ENCODE data around the gene CDH2.

- TF ChIP-seq, protein P1, sequence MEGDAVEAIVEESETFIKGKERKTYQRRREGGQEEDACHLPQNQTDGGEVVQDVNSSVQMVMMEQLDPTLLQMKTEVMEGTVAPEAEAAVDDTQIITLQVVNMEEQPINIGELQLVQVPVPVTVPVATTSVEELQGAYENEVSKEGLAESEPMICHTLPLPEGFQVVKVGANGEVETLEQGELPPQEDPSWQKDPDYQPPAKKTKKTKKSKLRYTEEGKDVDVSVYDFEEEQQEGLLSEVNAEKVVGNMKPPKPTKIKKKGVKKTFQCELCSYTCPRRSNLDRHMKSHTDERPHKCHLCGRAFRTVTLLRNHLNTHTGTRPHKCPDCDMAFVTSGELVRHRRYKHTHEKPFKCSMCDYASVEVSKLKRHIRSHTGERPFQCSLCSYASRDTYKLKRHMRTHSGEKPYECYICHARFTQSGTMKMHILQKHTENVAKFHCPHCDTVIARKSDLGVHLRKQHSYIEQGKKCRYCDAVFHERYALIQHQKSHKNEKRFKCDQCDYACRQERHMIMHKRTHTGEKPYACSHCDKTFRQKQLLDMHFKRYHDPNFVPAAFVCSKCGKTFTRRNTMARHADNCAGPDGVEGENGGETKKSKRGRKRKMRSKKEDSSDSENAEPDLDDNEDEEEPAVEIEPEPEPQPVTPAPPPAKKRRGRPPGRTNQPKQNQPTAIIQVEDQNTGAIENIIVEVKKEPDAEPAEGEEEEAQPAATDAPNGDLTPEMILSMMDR (IDR thresholded peaks at IDR 0.05): no peak
- TF ChIP-seq POLR2A (IDR thresholded peaks at IDR 0.05): no peak
Observed at GRCh38 chr18:27920836-27921235, 256.1 kb downstream of the CDH2 start.

Data from gastroesophageal sphincter (tissue), 3 donors.